GM19438 (cell line): Measurements from ENCODE around the gene PLD4.
A peak's percentile ranks its signal among the peaks of the same experiment; 100 is the strongest.

Source experiments
- ATAC-seq: cut with Tn5 transposase; IDR thresholded peaks from one replicate; pipeline ENCODE4 v1.9.1; 2021; ENCODE audit warnings: low read depth; ENCODE audit not compliant: unreplicated experiment

PLD4 gene

DNA sequence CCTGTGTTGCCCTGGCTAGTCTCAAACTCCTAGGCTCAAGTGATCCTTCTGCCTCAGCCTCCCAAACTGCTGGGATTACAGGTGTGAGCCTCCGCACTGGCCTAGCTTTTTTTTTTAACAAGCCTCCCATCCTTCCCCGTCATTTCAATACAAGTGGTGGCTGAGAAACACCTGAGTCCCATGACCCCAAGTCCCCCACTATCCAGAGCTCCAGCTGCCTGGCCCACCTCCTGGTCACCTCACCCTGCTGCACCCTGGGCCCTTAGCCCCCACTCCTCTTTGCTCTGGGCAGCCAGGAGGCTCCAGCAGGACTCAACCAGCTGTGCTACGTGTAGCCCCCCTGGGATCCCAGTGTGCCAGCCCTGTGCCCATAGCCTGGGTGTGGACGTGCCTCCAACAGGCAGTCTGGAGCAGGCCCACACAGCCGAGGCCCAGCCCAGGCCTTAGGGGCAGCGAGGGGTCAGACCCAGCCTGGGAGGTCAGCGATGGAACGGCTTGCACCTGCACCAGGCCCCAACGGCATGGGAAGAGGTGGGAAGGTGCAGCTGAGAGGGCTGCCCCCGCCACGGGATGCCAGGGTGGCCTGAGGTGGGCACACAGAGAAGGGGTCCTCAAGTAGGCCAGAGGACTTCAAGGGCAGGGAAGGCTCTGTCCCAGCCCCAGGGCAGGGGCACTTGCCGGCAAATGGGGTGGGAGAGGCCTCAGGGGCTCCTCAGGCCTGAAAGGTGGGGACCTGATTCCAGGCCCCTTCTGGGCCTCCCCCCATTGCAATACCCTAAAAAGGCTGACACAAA is 47.0 kb downstream of the PLD4 start:
- no peak for ATAC-seq

DNA sequence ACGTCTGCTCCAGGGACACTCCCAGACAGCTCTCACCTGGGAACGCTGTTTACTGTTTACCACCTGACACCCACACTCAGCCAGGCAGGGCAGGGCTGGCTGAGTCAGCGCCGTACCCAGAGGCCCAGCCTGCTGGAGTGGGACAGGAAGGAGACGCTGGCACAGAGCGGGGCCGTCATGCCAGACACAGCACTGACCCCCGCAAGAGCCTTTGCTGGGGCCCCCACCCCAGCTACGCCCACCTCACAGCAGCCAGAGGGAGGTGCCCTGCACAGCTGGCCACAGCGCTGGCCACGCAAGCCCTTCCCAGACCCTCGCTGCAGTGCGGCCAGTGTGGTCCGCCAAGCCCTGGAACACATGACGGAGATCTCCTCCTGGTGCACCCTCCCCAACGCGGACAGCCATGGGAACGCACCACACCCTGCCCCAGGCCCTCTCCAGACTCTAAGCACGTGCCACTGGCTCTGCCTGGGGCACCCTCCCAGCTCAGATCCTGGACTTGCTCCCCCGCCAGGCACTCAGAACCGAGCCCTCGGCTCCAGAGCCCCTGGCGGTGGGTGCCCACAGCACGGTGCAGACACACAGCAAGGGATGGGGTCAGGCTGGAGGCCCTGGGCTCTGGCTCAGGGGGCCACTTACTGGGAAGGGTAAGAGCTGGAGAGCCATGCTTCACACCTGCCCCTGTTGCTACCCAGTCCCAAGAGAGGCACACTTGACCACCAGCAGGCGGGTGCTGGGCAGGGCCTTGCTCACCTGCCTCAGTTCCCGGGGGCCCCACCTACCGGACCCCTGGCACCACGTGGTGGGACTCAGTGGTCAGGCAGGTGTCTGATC is 47.8 kb downstream of the PLD4 start:
- ATAC-seq = no peak

DNA sequence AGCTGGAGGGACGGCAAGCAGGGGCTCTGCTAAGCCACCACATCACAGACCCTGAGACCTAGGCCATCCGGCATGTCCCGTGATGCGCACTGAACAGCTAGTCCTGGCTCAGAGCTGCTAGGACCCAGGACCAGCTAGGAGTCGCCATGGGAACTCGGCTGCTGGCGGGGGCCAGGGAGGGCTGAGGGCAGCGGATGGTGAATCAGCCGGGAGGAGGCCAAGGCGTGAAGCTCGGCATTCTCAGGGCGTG is 48.4 kb downstream of the PLD4 start:
- no peak for ATAC-seq

DNA sequence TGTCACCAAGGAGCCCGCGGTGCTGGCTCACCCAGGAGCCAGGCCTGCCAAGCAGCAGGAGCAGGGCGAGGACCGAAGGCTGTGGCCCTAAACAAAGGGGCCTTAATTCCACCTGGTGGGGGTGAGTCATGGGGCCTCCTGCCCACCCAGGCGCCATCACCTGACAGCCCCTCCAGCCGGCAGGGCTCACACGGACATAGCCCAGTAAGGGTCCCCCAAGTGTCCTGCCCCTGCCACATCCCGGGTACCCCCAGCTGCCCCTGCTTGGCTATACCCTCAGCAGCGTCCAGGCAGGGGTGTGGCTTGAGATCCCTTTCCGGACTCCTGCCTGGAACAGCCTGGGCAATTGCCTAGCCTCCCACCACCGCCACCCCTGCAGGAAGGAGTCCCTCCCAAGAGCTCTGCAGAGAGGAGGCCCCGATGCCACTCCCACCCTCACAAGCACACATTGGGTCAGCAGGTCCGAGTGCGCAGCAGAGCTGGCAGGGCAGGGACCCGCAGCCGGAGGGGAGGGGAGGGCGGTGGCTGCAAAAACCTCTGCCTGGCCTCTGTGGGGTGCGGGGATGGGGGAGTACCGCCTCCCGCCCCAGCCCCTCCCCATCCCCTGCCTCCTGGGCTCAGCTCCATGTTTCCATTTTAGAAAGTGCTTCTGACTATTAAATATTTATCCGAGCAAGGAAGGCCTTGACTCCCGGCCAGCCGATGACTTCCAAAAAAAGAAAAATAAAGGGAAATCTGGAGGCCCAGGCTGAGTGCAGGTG is 48.9 kb downstream of the PLD4 start:
- ATAC-seq = no peak

DNA sequence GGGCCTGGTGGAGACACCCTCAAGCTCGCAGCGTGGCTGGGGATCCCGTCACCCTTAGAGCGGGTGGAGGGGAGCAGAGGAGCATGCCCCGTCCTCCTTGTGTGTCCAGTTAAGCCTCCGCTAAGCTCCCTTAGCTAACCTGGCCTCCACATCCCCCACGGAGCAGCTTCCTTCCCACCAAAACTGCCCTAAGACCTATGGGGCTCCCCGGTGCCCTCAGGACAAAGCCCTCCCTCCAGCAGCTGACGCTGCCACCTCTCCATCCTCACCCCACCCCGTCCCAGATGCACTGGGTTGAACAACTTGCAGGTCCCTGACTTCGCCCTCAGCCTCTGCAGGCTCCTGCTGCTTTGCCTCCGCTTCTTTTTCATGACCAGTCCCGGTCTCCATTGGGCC is 49.5 kb downstream of the PLD4 start:
- no peak for ATAC-seq

DNA sequence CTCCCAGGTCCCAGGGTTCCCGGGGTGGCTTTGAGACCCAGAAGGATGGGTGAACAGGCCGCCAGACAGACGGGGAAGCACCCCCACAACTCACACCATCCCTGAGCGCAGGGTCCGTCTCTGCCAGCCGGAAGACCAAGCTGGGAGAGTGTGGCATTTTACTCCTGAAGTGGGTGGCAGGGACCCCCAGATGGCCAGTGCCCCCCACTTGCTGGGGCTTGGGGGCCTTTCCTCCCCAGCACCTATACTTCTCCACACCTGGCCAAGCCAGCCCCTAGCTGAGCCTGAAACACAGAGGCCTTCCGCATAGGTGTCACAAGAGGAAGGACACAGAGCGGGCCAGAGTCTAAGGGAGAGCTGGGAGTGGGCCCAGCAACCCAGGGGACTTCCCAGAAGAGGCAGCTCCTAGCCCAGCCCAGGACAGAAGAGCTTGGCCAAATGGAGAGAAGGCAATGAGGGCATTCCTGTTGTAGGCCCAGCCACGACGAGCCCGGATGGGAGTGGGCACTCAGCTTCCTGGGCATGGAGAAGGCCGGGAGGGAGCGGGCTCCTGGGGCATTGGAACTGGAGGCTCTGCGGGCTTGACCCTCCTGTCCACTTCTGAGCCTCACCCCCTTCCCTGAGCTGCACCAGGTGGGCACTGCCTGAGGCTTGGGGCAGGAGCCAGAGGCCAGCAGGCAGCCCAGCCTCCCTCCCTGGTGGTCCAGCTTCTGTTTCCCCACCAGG is 50.1 kb downstream of the PLD4 start:
- ATAC-seq = no peak

DNA sequence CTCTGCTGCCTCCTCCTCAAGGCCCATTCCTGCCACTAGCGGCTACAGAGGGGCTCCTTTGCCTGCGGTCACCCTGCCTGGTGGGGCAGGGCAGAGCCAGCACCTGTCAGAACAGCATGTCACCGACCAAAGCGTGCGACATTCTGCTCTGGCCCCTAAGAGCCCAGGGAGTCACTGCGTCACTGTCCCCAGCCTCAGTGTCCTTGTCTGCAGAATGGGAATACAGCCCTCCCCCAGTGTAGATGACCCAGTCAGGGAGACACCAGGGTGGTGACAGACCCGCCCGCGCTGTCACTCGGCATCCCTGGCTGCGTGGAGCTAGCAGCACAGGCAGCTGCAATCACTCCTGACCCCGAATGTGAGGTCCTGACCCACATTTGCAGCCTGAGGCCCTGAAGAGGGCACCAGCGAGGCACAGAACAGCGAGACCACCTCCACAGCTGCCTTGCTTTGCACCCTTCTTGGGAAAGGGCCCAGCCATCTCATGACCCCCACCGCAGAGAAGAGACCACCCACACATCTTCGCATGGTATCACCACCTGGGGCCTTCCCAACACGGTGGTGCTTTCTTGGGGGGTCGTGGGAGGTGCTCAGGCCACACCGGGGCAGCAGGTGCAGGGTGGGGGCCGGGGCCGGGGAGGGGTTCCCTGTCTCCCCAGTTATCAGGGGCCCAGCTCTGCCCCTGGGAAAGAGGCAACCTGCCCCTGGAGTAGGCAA is 51.0 kb downstream of the PLD4 start:
- no peak for ATAC-seq

DNA sequence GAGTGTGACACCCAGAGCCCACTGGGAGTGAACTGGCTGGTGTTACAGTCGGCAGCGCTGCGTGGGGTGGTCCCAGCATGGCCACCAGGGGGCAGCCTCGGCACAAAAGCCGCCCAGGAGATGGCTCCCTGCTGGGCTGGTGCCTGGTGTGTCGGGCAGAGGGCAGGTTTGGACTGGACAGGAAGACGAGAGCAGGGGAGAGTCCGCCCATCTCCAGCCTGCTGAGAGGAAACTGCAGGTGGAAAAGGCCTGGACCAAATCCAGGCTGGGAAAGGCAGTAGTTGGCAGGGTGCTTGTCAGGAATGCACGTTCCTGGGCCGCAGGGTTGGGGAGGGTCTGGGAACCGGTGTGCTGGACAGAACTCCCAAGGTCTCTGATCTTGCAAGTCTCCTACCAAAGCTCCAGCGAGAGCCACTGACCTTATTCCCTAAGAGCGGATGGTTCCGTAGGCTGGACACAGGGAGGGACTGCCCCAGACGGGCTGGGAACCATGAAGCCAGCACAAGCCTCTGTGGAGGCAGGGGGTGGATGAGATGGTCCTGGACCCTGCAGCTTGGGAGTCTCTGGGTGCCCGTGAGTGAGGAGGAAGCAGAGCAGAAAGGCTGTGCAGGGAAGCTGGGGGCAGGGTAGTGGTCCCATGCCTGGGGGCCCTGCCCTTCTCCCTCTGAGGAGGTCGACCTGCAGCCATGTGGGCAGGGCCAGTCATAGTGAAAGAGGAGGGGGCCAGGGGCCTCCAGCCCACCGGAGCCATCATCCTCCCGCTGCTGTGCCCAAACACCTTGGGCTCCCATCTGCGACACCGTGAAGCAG is 51.7 kb downstream of the PLD4 start:
- ATAC-seq = peak; percentile 49

DNA sequence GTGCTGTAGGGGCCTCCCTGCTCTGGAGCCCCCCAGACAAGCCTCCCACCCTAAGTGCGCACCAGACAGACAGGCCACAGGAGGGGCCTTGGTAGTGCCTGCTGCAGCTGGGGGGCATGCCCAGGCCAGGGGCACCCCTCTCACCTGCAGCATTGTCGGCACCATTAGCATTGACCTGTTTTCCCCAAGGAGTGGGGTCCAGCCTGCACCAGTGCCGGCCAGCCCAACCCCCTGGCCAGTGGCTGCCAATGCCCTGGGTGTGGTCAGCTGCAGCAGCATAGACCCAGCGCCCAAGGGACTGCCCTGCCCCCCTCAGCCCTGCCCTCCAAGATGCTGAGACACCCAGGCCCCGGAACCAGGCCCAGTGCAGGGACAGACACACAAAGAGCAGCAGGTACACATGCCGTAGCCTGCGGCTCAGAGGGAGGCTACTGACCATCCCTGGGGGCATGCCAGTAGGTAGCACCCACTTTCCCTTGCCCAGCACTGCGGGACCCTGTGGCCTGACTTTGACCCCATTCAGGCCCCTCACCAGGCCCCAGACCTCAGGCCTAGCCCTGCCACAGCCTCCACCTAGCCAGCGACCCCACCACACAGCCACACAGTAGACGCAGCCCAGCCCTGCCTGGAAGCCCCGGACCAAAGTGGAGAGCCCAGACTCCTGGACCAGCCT is 52.5 kb downstream of the PLD4 start:
- no peak for ATAC-seq

DNA sequence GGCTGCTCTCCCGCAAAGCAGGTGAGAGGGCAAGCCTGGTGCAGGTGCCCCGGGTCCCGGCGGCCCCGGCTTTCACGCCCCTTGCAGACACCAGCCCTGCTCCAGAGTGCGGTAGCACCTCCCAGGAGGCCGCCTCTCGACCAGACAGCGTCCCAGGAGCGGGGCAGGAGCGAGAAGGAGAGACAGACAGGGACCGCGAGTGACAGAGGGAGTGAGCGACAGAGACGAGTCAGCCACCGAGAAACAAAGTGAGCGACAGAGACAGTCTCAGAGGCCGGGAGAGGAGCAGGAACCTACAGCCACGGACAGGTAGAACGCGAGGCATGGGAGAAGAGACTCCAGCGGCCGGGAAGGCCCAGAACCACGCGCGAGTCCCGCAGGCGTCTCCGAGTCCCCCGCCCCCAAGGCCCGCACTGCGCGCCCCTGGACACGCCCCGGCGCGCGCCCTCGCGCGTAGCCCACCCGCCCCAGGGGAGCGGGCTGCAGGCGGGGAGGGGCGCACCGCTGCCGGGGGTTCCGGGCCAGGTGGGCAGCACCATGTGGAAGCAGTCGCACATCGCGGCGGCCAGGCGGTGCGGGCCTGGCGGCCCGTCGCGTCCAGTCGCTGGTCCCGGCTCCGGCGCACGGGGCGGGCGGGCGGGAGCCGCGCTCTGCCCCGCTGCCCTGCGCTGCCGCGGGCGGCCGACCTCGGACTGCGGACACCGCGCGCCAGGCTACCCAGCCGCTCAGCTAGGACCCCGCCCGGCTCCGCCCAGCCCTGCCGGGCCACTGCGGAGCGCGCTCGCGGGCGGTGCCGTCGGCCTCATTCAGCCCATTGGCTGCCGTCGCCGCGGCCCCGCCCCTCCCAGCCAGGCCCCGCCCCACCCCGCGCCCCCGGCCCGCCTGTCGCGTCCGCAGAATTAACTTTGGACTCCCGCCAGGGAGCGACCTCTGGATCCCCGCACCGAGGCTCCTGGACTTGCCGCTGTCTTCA is 53.3 kb downstream of the PLD4 start, which contains the start of gene AHNAK2:
TSS of gene AHNAK2 (minus strand) at position 694 of the 973 bp plus-strand sequence. CDS start at position 557, 137 bp downstream.
- no peak for ATAC-seq

DNA sequence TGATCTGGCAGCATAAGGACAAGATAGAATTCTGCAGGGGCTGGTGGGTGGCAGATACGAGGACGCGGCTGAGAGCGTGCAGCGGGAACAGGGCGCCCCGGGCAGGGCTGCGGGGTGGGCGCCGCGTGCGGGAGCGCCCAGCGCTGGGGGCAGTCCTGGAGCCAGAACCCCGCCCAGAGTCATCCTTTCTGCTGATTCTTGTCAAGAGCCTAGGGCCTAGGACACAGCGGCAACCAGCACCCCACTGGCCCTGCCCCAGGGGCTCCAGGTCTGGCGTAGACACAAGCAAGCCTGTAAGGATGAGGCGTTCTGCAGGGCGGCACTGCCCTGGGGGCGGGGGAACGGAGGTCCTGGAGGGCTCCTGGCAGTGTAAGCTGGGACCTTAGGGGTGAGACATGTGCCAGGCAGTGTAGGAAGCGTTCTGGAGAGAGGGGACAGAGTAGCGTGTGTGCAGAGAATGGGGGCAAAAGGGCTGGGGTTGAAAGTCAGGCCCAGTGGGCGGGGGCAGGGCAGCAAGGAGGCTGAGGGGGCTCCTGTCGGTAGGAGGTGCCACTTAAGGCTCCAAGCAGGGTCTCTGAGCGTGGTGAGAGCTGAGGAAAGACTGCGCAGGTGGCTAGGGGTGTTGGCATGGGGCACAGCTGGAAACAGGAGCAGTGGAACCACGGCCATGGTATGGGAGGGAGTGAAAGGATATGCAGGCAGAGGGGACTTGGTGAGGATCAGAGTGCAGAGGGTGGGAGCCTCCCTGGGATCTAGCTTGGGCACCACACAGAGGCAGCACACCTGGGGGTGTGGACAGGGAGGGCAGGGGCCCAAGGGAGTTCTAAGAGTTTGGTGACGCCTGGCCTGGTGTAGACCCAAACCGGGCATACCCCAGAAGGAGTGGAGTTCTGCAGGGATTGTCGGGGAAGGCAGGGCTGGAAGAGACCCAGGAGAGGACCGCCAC is 54.3 kb downstream of the PLD4 start:
- no peak for ATAC-seq

DNA sequence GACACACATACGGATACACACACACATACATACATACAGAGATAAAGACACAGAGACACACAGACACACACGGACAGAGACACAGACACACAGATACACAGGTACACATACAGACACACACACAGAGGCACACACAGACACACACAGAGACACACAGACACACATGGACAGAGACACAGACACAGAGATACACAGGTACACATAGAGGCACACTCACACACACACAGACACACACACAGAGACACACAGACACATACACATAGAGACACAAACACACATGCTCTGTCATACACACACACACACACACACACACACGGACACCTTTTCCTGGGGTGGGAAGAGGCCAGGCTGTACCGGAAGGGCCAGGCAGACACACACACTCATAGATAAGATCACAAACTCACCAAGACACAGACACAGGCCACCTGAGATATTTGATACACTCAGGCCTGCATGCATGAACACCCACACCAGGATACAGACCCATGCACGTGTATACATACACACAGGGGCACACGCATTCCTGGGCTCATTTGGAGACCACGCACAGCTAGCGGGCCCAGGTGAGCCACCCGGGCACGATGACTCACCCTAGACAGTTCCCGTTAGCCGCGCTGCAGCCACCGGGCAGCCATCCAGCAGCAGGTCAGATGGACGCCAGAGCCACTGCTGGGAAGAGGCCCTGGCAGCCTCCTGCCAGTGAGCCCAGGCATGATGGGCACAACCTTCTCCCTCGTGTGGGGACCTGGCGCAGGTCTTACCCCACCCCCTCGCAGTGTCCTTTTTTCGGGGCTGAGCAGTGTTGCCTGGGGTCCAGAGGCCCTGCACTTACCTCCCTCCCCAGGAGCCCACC is 55.3 kb downstream of the PLD4 start:
- ATAC-seq = no peak

DNA sequence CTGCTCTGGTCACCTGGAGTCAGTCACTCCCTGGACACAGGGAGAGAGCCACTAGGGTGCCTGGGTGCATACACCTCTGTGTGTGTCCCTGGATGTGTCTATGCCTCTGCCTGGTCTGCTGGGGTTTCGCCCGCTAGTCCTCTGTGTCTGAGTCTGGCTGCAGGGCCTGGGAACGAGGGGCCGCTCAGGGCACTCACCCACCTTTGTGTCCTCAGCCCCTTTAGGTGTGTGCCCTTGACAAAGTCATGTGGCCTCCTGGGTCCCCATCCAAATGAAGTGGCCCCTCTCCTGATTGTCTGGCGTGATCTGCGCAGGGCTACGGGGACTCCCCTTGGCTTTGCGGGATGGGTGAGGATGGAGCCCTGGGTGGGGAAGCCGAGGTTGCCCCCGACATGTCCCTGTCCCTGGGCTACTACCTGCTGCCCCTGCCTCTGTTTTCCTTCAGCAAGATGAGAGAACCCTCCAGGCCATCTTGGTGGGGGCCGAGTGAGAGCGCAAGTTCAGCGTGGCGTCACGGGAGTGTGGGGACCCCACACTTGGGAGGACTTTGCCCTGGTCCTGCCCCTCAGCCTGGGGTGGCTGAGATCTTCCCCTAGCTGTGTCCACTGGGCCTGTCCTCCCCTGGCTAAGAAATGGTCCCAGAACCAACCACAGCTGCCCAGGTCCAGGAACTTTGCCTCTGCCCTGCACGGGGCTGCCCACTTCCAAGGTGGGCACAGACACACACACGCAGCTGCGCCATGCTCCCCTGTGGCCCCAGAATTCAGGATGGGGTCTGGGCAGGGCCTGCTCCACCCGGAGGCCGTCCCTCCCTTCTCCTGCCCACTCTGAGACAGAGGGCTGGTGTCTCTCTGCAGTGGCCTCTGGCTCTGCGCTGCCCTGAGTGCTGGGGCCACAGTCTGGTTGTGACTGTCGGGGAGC is 56.2 kb downstream of the PLD4 start:
- ATAC-seq = no peak

DNA sequence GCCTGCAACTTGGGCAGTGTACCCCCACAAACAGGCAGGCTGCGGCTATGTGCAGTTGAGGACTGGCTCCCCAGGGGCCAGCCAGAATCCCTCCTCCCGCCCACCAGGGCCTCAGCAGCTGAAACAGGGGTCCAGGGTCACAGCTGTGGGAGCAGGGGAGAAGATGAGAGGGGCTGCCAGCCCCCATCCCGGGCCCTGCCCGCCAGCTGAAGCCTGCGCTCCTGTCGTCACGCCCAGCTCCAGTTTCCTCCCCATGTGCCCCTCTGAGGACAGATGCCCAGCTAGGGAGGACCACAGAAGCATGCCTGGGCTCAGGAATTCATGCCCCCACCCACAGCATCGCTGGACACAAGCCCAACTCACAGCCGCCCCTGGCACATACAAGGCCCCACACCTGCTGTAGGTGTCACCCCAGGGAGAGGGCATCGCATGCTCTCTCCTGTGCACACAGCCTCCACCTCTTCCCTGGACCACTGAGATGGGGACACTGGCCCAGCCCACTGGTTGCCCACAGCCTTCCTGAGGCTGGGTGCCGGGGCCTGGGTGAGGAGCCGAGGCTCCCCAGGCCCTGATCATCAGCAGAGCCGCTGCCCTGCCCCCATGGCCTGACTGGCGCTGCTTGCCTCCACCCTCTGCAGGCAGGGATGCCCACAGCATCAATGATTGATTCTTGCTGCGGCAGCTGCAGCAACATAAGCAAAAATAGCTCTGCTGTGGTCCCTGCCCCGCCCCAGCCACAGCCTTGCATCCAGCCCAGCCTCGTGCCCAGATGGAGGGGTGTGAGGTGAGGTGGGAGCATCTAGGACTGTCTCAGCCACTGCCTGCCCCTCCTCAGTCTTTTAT is 57.2 kb downstream of the PLD4 start:
- no peak for ATAC-seq
